Cardiac muscle cell (in vitro differentiated cells and primary cell): ENCODE results near the gene MCTP1. TPM values are rescaled to one million over a fixed set of nuclear protein-coding genes. Genes with fewer than 3 reads are reported as not detected.
"Not testable (repeated sequence)": the region's sequence is repeated elsewhere in the genome, so short reads cannot be mapped to it uniquely, and the experiment has no call there.

Experiments used
- DNase-seq, 2 donors: peaks; one replicate each; pipeline versions ENCODE4 v3.0.0 to v3.0.0-alpha.2; 2010 to 2017; ENCODE audit warnings: low read depth in 1 of 2, low spot score in 1 of 2
- H3K27ac ChIP-seq: fragments of 200-600 bp; sonication (generic); 2 replicates; pipeline ENCODE4 v1.5.1; 2016
- H3K27me3 ChIP-seq: fragments of 200-600 bp; sonication (generic); 2 replicates; pipeline ENCODE4 v1.6.0; 2016; ENCODE audit warnings: control low read depth
- H3K36me3 ChIP-seq: fragments of 200-600 bp; sonication (generic); 2 replicates; pipeline ENCODE4 v1.5.1; 2016; ENCODE audit warnings: control low read depth
- H3K4me1 ChIP-seq: fragments of 200-600 bp; sonication (generic); 2 replicates; pipeline ENCODE4 v1.8.1; 2017; ENCODE audit warnings: low read depth, mild to moderate bottlenecking, mixed run types
- H3K4me3 ChIP-seq: fragments of 200-600 bp; sonication (generic); 2 replicates; pipeline ENCODE4 v1.5.1; 2016; ENCODE audit warnings: mild to moderate bottlenecking
- H3K9me3 ChIP-seq: fragments of 200-600 bp; sonication (generic); 2 replicates; pipeline ENCODE4 v1.5.1; 2017; ENCODE audit warnings: low read depth, mild to moderate bottlenecking, control low read depth
- polyA plus RNA-seq: library from polyadenylated mRNA; unstranded; fragments of >200 nt; fragmentation: Nextera tagmentation; extraction: Ambion mirVana; gene quantifications from 2 replicates; pipeline ENCODE4 v1.2.1, GENCODE V29; 2016
- total RNA-seq: library from RNA; depleted of rRNA; stranded (reverse); fragments of >200 nt; gene quantifications from 2 replicates; pipeline ENCODE4 v1.2.3, GENCODE V29; 2016
- TF ChIP-seq, protein P1 (sequence below): IDR thresholded peaks from 2 replicates; pipeline ENCODE4 v1.5.1; 2012; ENCODE audit warnings: low read depth, mild to moderate bottlenecking, low read length

MCTP1 gene
- total and polyA plus RNA-seq, 2 experiments from 2014 or later: 1.4 TPM; not detected in 1

- Histone ChIP-seq H3K9me3 (no peaks in the 10 kb centered on the region), H3K27me3 (no peaks in the 10 kb centered on the region), H3K27ac (no peak overlapping the region), H3K4me1 (no peaks in the 10 kb centered on the region), H3K4me3 (no peak overlapping the region), H3K36me3 (no peaks in the 10 kb centered on the region)
- TF ChIP-seq, protein P1, sequence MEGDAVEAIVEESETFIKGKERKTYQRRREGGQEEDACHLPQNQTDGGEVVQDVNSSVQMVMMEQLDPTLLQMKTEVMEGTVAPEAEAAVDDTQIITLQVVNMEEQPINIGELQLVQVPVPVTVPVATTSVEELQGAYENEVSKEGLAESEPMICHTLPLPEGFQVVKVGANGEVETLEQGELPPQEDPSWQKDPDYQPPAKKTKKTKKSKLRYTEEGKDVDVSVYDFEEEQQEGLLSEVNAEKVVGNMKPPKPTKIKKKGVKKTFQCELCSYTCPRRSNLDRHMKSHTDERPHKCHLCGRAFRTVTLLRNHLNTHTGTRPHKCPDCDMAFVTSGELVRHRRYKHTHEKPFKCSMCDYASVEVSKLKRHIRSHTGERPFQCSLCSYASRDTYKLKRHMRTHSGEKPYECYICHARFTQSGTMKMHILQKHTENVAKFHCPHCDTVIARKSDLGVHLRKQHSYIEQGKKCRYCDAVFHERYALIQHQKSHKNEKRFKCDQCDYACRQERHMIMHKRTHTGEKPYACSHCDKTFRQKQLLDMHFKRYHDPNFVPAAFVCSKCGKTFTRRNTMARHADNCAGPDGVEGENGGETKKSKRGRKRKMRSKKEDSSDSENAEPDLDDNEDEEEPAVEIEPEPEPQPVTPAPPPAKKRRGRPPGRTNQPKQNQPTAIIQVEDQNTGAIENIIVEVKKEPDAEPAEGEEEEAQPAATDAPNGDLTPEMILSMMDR: no peak
- DNase-seq: no peak
Observed at GRCh38 chr5:95153511-95153910, 131.4 kb downstream of the MCTP1 start.

- Histone ChIP-seq H3K4me1 (no peaks in the 10 kb centered on the region), H3K4me3 (no peak overlapping the region), H3K27me3 (no peaks in the 10 kb centered on the region), H3K36me3 (no peaks in the 10 kb centered on the region), H3K9me3 (no peaks in the 10 kb centered on the region), H3K27ac (no peak overlapping the region)
- DNase-seq: no peak
- TF ChIP-seq, protein P1: no peak
Observed at GRCh38 chr5:95152535-95152934, 132.4 kb downstream of the MCTP1 start.

- Histone ChIP-seq H3K27ac (no peak overlapping the region), H3K4me1 (no peaks in the 10 kb centered on the region), H3K36me3 (no peaks in the 10 kb centered on the region), H3K27me3 (no peaks in the 10 kb centered on the region), H3K9me3 (no peaks in the 10 kb centered on the region), H3K4me3 (no peak overlapping the region)
- TF ChIP-seq, protein P1: no peak
- no peak for DNase-seq
Observed at GRCh38 chr5:95152131-95152530, 132.8 kb downstream of the MCTP1 start.

DNA sequence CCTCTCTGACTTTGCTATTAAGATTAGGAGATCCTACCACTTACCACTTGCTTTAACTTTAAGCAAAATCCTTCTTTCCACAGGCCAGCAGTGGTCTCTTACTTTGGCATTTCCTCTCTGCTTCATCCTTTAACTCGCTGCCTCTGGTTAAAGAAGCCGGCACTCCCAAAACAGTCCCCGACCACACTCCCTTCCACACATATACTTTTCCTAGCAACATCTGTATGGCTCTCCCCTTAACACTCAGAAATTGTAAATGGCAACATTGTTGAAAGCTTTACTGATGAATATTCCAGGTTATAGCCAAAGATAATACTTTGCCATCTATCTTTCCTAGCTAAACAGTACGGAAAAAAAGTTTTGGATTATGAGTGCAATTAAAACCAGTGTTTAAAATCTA is 133.2 kb downstream of the MCTP1 start:
- Histone ChIP-seq H3K9me3 (no peaks in the 10 kb centered on the region), H3K36me3 (no peaks in the 10 kb centered on the region), H3K4me3 (no peak overlapping the region), H3K27me3 (no peaks in the 10 kb centered on the region), H3K27ac (no peak overlapping the region), H3K4me1 (no peaks in the 10 kb centered on the region)
- no peak for DNase-seq
- TF ChIP-seq, protein P1: no peak

DNA sequence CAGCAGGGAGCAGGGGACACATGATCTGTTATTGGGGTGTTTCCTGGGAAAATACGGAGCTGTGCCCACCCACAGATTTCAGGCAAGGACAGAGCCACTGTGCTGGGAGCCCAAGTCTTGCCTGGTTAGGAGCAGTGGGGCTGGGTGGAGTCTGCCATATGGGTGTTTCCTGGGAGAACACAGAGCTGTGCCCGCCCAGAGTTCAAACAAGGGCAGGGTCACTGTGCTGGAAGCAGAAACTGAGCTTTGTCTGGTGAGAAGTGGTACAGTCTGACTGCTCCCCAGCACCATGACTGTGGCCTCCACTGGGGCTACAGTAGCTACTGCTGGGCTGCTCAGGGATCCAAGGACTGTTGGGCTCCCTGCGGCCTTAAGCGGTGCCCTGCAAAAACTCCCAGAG is 135.5 kb downstream of the MCTP1 start:
- H3K27ac ChIP-seq: no peak overlapping the region
- DNase-seq: no peak
- no peaks in the 10 kb centered on the region for H3K27me3 ChIP-seq
- no peaks in the 10 kb centered on the region for H3K9me3 ChIP-seq
- H3K36me3 ChIP-seq: no peaks in the 10 kb centered on the region
- H3K4me1 ChIP-seq: no peaks in the 10 kb centered on the region
- H3K4me3 ChIP-seq: no peak overlapping the region
- TF ChIP-seq, protein P1: no peak

DNA sequence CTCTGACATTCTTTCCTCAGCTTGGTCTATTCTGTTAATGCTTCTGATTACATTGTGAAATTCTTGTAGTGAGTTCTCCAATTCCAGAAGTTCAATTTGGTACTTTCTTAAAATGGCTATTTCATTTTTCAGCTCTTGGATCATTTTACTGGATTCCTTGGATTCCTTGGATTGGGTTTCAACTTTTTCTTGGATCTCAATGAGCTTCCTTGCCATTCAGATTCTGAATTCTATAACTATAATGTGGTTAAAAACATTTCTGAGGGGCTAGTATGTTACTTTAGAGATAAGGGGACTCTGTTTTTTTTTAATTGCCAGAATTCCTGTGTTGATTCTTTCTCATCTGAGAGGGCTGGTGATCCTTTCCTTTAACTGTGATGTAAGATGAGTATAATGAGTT is 136.4 kb downstream of the MCTP1 start:
- no peak overlapping the region for H3K4me3 ChIP-seq
- H3K9me3 ChIP-seq: no peaks in the 10 kb centered on the region
- DNase-seq: no peak
- H3K4me1 ChIP-seq: no peaks in the 10 kb centered on the region
- no peak overlapping the region for H3K27ac ChIP-seq
- H3K36me3 ChIP-seq: no peaks in the 10 kb centered on the region
- TF ChIP-seq, protein P1: no peak
- H3K27me3 ChIP-seq: no peaks in the 10 kb centered on the region

GRCh38 chr5:95143858-95144257 is 141.0 kb downstream of the MCTP1 start:
- H3K27me3 ChIP-seq, H3K4me1 ChIP-seq, H3K9me3 ChIP-seq, H3K4me3 ChIP-seq, DNase-seq, H3K36me3 ChIP-seq, H3K27ac ChIP-seq: not testable (repeated sequence)
